ENCODE measurements around the gene PLD4. TPM values are rescaled to one million over a fixed set of nuclear protein-coding genes. Genes with fewer than 3 reads are reported as not detected.

The PLD4 gene
- 0.30 TPM for polyA plus RNA-seq (2012; ENCODE audit: missing spikeins)

GRCh38 chr14:104924421-104925213, at the start of gene PLD4:
PLD4 (plus strand) TSS chr14:104924879; CDS start chr14:104927141, 2,262 bp downstream.
- TF ChIP-seq TAF1 (IDR thresholded peaks at IDR 0.05; ENCODE audit: borderline replicate concordance, low read depth, low read length): no peak
- no peak for TF ChIP-seq POLR2A (IDR thresholded peaks at IDR 0.05; ENCODE audit: low read depth, low read length)
- TF ChIP-seq POLR2AphosphoS5 (IDR thresholded peaks at IDR 0.05; ENCODE audit: low read depth, low read length): no peak
- DNase-seq (ENCODE audit: insufficient read length) (no peak), FAIRE-seq (peak; percentile 63)

- FAIRE-seq (no peak), DNase-seq (ENCODE audit: insufficient read length) (no peak)
- TF ChIP-seq POLR2AphosphoS5 (IDR thresholded peaks at IDR 0.05; ENCODE audit: low read depth, low read length) (no peak), TAF1 (IDR thresholded peaks at IDR 0.05; ENCODE audit: borderline replicate concordance, low read depth, low read length) (no peak), POLR2A (IDR thresholded peaks at IDR 0.05; ENCODE audit: low read depth, low read length) (no peak)
Measured at GRCh38 chr14:104875412-104875751, 49.3 kb upstream of the PLD4 start.

GRCh38 chr14:104875811-104876210, 48.9 kb upstream of the PLD4 start:
- DNase-seq (ENCODE audit: insufficient read length): no peak
- TF ChIP-seq TAF1 (IDR thresholded peaks at IDR 0.05; ENCODE audit: borderline replicate concordance, low read depth, low read length): no peak
- no peak for TF ChIP-seq POLR2A (IDR thresholded peaks at IDR 0.05; ENCODE audit: low read depth, low read length)
- TF ChIP-seq POLR2AphosphoS5 (IDR thresholded peaks at IDR 0.05; ENCODE audit: low read depth, low read length): no peak
- no peak for FAIRE-seq

- FAIRE-seq (no peak), DNase-seq (ENCODE audit: insufficient read length) (no peak)
- TF ChIP-seq POLR2A (IDR thresholded peaks at IDR 0.05; ENCODE audit: low read depth, low read length) (no peak), POLR2AphosphoS5 (IDR thresholded peaks at IDR 0.05; ENCODE audit: low read depth, low read length) (no peak), TAF1 (IDR thresholded peaks at IDR 0.05; ENCODE audit: borderline replicate concordance, low read depth, low read length) (no peak)
Measured at GRCh38 chr14:104876251-104876699, 48.4 kb upstream of the PLD4 start.

GRCh38 chr14:104877066-104877805, 47.4 kb upstream of the PLD4 start:
- FAIRE-seq: no peak
- no peak for TF ChIP-seq POLR2AphosphoS5 (IDR thresholded peaks at IDR 0.05; ENCODE audit: low read depth, low read length)
- no peak for TF ChIP-seq POLR2A (IDR thresholded peaks at IDR 0.05; ENCODE audit: low read depth, low read length)
- no peak for TF ChIP-seq TAF1 (IDR thresholded peaks at IDR 0.05; ENCODE audit: borderline replicate concordance, low read depth, low read length)
- DNase-seq (ENCODE audit: insufficient read length): no peak

GRCh38 chr14:104877806-104878550, 46.7 kb upstream of the PLD4 start:
- no peak for DNase-seq (ENCODE audit: insufficient read length)
- no peak for FAIRE-seq
- TF ChIP-seq POLR2AphosphoS5 (IDR thresholded peaks at IDR 0.05; ENCODE audit: low read depth, low read length): no peak
- TF ChIP-seq TAF1 (IDR thresholded peaks at IDR 0.05; ENCODE audit: borderline replicate concordance, low read depth, low read length): no peak
- no peak for TF ChIP-seq POLR2A (IDR thresholded peaks at IDR 0.05; ENCODE audit: low read depth, low read length)

- no peak for TF ChIP-seq POLR2A (IDR thresholded peaks at IDR 0.05; ENCODE audit: low read depth, low read length)
- TF ChIP-seq POLR2AphosphoS5 (IDR thresholded peaks at IDR 0.05; ENCODE audit: low read depth, low read length): no peak
- TF ChIP-seq TAF1 (IDR thresholded peaks at IDR 0.05; ENCODE audit: borderline replicate concordance, low read depth, low read length): no peak
- FAIRE-seq: no peak
- DNase-seq (ENCODE audit: insufficient read length): no peak
Measured at GRCh38 chr14:104878582-104878981, 46.1 kb upstream of the PLD4 start.

GRCh38 chr14:104879201-104879982, 45.3 kb upstream of the PLD4 start:
- no peak for FAIRE-seq
- TF ChIP-seq POLR2A (IDR thresholded peaks at IDR 0.05; ENCODE audit: low read depth, low read length) (no peak), TAF1 (IDR thresholded peaks at IDR 0.05; ENCODE audit: borderline replicate concordance, low read depth, low read length) (no peak), POLR2AphosphoS5 (IDR thresholded peaks at IDR 0.05; ENCODE audit: low read depth, low read length) (no peak)
- no peak for DNase-seq (ENCODE audit: insufficient read length)

- TF ChIP-seq TAF1 (IDR thresholded peaks at IDR 0.05; ENCODE audit: borderline replicate concordance, low read depth, low read length): no peak
- no peak for TF ChIP-seq POLR2AphosphoS5 (IDR thresholded peaks at IDR 0.05; ENCODE audit: low read depth, low read length)
- no peak for TF ChIP-seq POLR2A (IDR thresholded peaks at IDR 0.05; ENCODE audit: low read depth, low read length)
- DNase-seq (ENCODE audit: insufficient read length) (no peak), FAIRE-seq (no peak)
Measured at GRCh38 chr14:104879983-104880565, 44.6 kb upstream of the PLD4 start.

GRCh38 chr14:104880584-104881210, 44.0 kb upstream of the PLD4 start:
- FAIRE-seq: no peak
- DNase-seq (ENCODE audit: insufficient read length): no peak
- TF ChIP-seq POLR2AphosphoS5 (IDR thresholded peaks at IDR 0.05; ENCODE audit: low read depth, low read length) (no peak), POLR2A (IDR thresholded peaks at IDR 0.05; ENCODE audit: low read depth, low read length) (no peak), TAF1 (IDR thresholded peaks at IDR 0.05; ENCODE audit: borderline replicate concordance, low read depth, low read length) (no peak)

Measured in GM12892 (cell line).